Esophagus muscularis mucosa (tissue), 4 donors: ENCODE measurements around the gene CFAP70. TPM values are rescaled to one million over a fixed set of nuclear protein-coding genes. Genes with fewer than 3 reads are reported as not detected.

Experiments
- DNase-seq: peaks from one replicate; pipeline ENCODE4 v3.0.0-alpha.2; 2017; ENCODE audit errors: extremely low spot score
- H3K27ac ChIP-seq, 4 donors: fragments of 200-600 bp; sonication (generic); replicated peaks in 1 of 4; 1 replicate in 3 of 4; 2 replicates in 1 of 4; pipeline ENCODE4 v1.5.1; 2016 to 2019; ENCODE audit warnings: mild to moderate bottlenecking in 1 of 4
- H3K27me3 ChIP-seq, 4 donors: fragments of 200-600 bp; sonication (generic); one replicate each; pipeline versions ENCODE4 v1.5.1 to v1.6.0; 2016 to 2019
- H3K36me3 ChIP-seq, 4 donors: fragments of 200-600 bp; sonication (generic); one replicate each; pipeline ENCODE4 v1.5.1; 2016 to 2019
- H3K4me1 ChIP-seq, 4 donors: fragments of 200-600 bp; sonication (generic); one replicate each; pipeline ENCODE4 v1.5.1; 2016 to 2019
- H3K4me3 ChIP-seq, 4 donors: fragments of 200-600 bp; sonication (generic); 1 replicate in 2 of 4; 2 replicates in 2 of 4; pipeline ENCODE4 v1.5.1; 2016 to 2019; ENCODE audit warnings: mild to moderate bottlenecking in 4 of 4, moderate library complexity in 1 of 4
- H3K9me3 ChIP-seq, 4 donors: fragments of 200-600 bp; sonication (generic); 1 replicate in 3 of 4; 2 replicates in 1 of 4; pipeline ENCODE4 v1.5.1; 2016 to 2019
- CTCF ChIP-seq, 3 experiments: fragments of 200-600 bp in 2 of 3; fragments of 450-650 bp in 1 of 3; sonication (generic) in 2 of 3; IDR thresholded peaks; one replicate each; pipeline ENCODE4 v1.5.1; 2017 to 2019; ENCODE audit warnings: antibody characterized with exemption in 3 of 3, mild to moderate bottlenecking in 2 of 3, moderate library complexity in 1 of 3
- EP300 ChIP-seq: sonication (generic); formaldehyde crosslinking; IDR thresholded peaks from one replicate; pipeline ENCODE4 v1.6.1; 2017; ENCODE audit warnings: antibody characterized with exemption
- POLR2A ChIP-seq: fragments of 450-650 bp; IDR thresholded peaks from one replicate; pipeline ENCODE4 v1.6.1; 2017; ENCODE audit warnings: antibody characterized with exemption, moderate library complexity, mild to moderate bottlenecking, low read depth
- POLR2AphosphoS5 ChIP-seq, 2 donors: sonication (generic); formaldehyde crosslinking; IDR thresholded peaks; one replicate each; pipeline ENCODE4 v1.6.1; 2017; ENCODE audit warnings: antibody characterized with exemption in 2 of 2
- WGBS: methylation state at CpG from one replicate; pipeline ENCODE4 v1.1.5; 2018; 5-methylcytosine and 5-hydroxymethylcytosine counted together
- intact Hi-C: fragments of 100-400 bp; cut with DNase I; formaldehyde crosslinking; loops from one replicate; pipeline ENCODE4 v1.15.1; 2023
- total RNA-seq, 4 donors: library from RNA; depleted of rRNA; stranded (reverse); fragments of >200 nt; gene quantifications; one replicate each; pipeline versions ENCODE4 v1.1.0 to v1.2.1, GENCODE V29; 2016

The CFAP70 gene
- total RNA-seq, 4 donors from 2014 or later: 0.99 to 3.3 (median 1.1) TPM

GRCh38 chr10:73357166-73357565 is 1.5 kb downstream of the CFAP70 start:
- Histone ChIP-seq H3K9me3 (no peaks in the 10 kb centered on the region), H3K27me3 (no peaks in the 10 kb centered on the region), H3K36me3 (no peaks in the 10 kb centered on the region), H3K4me3 (no peak overlapping the region), H3K4me1 (peaks cover 5 to 17% (median 15%) of the 10 kb centered on the region in 4 donors), H3K27ac (no peak overlapping the region)
- TF ChIP-seq CTCF (IDR thresholded peaks at IDR 0.05): no peak
- no peak for TF ChIP-seq EP300
- no peak for TF ChIP-seq POLR2AphosphoS5 (IDR thresholded peaks at IDR 0.05)
- no peak for TF ChIP-seq POLR2A
- DNase-seq: no peak
- intact Hi-C loops: loop anchor here (5.0 kb wide), 1 partner anchor 95 kb away; no protein-coding TSS in a partner anchor
- WGBS: 52% methylated on average over 4 of the region's 4 CpGs

GRCh38 chr10:73344269-73344668 is 14.4 kb downstream of the CFAP70 start:
- WGBS: 92% methylated on average over 1 of the region's 1 CpG

GRCh38 chr10:73340121-73340520 is 18.5 kb downstream of the CFAP70 start:
- no peak for DNase-seq
- TF ChIP-seq CTCF (IDR thresholded peaks at IDR 0.05) (no peak), EP300 (no peak), POLR2A (no peak), POLR2AphosphoS5 (IDR thresholded peaks at IDR 0.05) (no peak)
- intact Hi-C loops: no loop called here
- Histone ChIP-seq H3K27ac (no peak overlapping the region), H3K36me3 (peaks cover 0 to 10% (median 4%) of the 10 kb centered on the region in 4 donors), H3K9me3 (no peaks in the 10 kb centered on the region), H3K4me1 (no peaks in the 10 kb centered on the region), H3K4me3 (no peak overlapping the region), H3K27me3 (no peaks in the 10 kb centered on the region)
- WGBS: 100% methylated on average over 3 of the region's 3 CpGs

More at GRCh38 chr10:73344269-73344668, 14.4 kb downstream of the CFAP70 start:
- H3K4me1 ChIP-seq: no peaks in the 10 kb centered on the region
- intact Hi-C loops: no loop called here
- no peak for DNase-seq
- H3K9me3 ChIP-seq: no peaks in the 10 kb centered on the region
- TF ChIP-seq POLR2A: no peak
- no peak overlapping the region for H3K4me3 ChIP-seq
- H3K27ac ChIP-seq: no peak overlapping the region
- H3K36me3 ChIP-seq: peaks cover 0 to 10% (median 4%) of the 10 kb centered on the region in 4 donors
- no peaks in the 10 kb centered on the region for H3K27me3 ChIP-seq

GRCh38 chr10:73339436-73339835 is 19.2 kb downstream of the CFAP70 start:
- intact Hi-C loops: no loop called here
- WGBS: 88% methylated on average over 2 of the region's 7 CpGs
- Histone ChIP-seq H3K4me1 (no peaks in the 10 kb centered on the region), H3K36me3 (peaks cover 0 to 10% (median 4%) of the 10 kb centered on the region in 4 donors), H3K9me3 (no peaks in the 10 kb centered on the region), H3K27me3 (no peaks in the 10 kb centered on the region), H3K4me3 (no peak overlapping the region), H3K27ac (no peak overlapping the region)
- DNase-seq: no peak
- TF ChIP-seq EP300: no peak
- no peak for TF ChIP-seq POLR2A
- no peak for TF ChIP-seq POLR2AphosphoS5 (IDR thresholded peaks at IDR 0.05)

GRCh38 chr10:73338801-73339368 is 19.8 kb downstream of the CFAP70 start:
- TF ChIP-seq EP300 (no peak), CTCF (IDR thresholded peaks at IDR 0.05) (no peak), POLR2AphosphoS5 (IDR thresholded peaks at IDR 0.05) (no peak), POLR2A (no peak)
- H3K9me3 ChIP-seq: no peaks in the 10 kb centered on the region
- DNase-seq: no peak
- H3K4me3 ChIP-seq: no peak overlapping the region
- H3K36me3 ChIP-seq: peaks cover 0 to 10% (median 4%) of the 10 kb centered on the region in 4 donors
- H3K27ac ChIP-seq: no peak overlapping the region
- intact Hi-C loops: no loop called here
- H3K27me3 ChIP-seq: no peaks in the 10 kb centered on the region
- WGBS: 91% methylated on average over 8 of the region's 8 CpGs
- H3K4me1 ChIP-seq: no peaks in the 10 kb centered on the region

- H3K27ac ChIP-seq: no peak overlapping the region
- H3K36me3 ChIP-seq: no peaks in the 10 kb centered on the region
- H3K4me3 ChIP-seq: no peak overlapping the region
- 100% methylated on average over 1 of the region's 1 CpG for WGBS
- no peak for DNase-seq
- no peak for TF ChIP-seq POLR2A
- no peak for TF ChIP-seq EP300
- no peak for TF ChIP-seq POLR2AphosphoS5 (IDR thresholded peaks at IDR 0.05)
- no peak for TF ChIP-seq CTCF (IDR thresholded peaks at IDR 0.05)
- no peaks in the 10 kb centered on the region for H3K27me3 ChIP-seq
- no peaks in the 10 kb centered on the region for H3K4me1 ChIP-seq
- intact Hi-C loops: no loop called here
- H3K9me3 ChIP-seq: no peaks in the 10 kb centered on the region
Observed at GRCh38 chr10:73333202-73333601, 25.5 kb downstream of the CFAP70 start.
